Stimulated activated CD4-positive, alpha-beta T cell treated with anti-CD3 and anti-CD28 coated beads, Interleukin-1b, Interleukin-23, amount 100 ng/mL, for 24 hours (primary cell): ENCODE measurements around the gene ATAD2B.

Experiments used
- DNase-seq, 4 experiments: peaks; one replicate each; pipeline ENCODE4 v3.0.0-alpha.2; 2020; ENCODE audit warnings: low read depth in 4 of 4, low spot score in 1 of 4

The ATAD2B gene

GRCh38 chr2:23703583-23704385 is 223.1 kb downstream of the ATAD2B start:
- DNase-seq, result no peak

- DNase-seq, result no peak
Measured at GRCh38 chr2:23703037-23703582, 223.8 kb downstream of the ATAD2B start.

- no peak for DNase-seq
Measured at GRCh38 chr2:23700627-23701026, 226.3 kb downstream of the ATAD2B start.

GRCh38 chr2:23699580-23699925 is 227.4 kb downstream of the ATAD2B start:
- no peak for DNase-seq

GRCh38 chr2:23698721-23699579 is 228.0 kb downstream of the ATAD2B start:
- no peak for DNase-seq
